Kidney epithelial cell (primary cell): Measurements from ENCODE around the gene PLA2G3. TPM values are rescaled to one million over a fixed set of nuclear protein-coding genes. Genes with fewer than 3 reads are reported as not detected.
A peak's percentile ranks its signal among the peaks of the same experiment; 100 is the strongest.

Experiments
- DNase-seq: peaks from one replicate; pipeline ENCODE4 v3.0.0-alpha.2; 2010; ENCODE audit warnings: low read depth
- H3K27me3 ChIP-seq: 2 replicates; pipeline ENCODE4 v1.6.0; 2011; ENCODE audit warnings: low read length; ENCODE audit not compliant: control insufficient read depth, insufficient read depth
- H3K36me3 ChIP-seq: 2 replicates; pipeline ENCODE4 v1.5.1; 2011; ENCODE audit warnings: low read length; ENCODE audit not compliant: control insufficient read depth, insufficient read depth
- H3K4me3 ChIP-seq: 2 replicates; pipeline ENCODE4 v1.5.1; 2011; ENCODE audit warnings: low read depth, mild to moderate bottlenecking, control low read depth, low read length
- CTCF ChIP-seq: IDR thresholded peaks from 2 replicates; pipeline ENCODE4 v1.5.1; 2011; ENCODE audit warnings: mild to moderate bottlenecking, moderate library complexity, low read length, control low read depth, inconsistent platforms; ENCODE audit not compliant: insufficient read depth, poor library complexity, severe bottlenecking
- total RNA-seq: library from RNA; depleted of rRNA; stranded (reverse); fragments of >200 nt; gene quantifications from 2 replicates; pipeline ENCODE4 v1.2.3, GENCODE V29; 2015

PLA2G3 gene
- total RNA-seq, 1 donor from 2014 or later = 0.46 TPM

- Histone ChIP-seq H3K36me3 (no peaks in the 10 kb centered on the region), H3K4me3 (peak overlapping the region; percentile 40), H3K27me3 (no peaks in the 10 kb centered on the region)
- TF ChIP-seq CTCF = no peak
- DNase-seq = no peak
Observed at GRCh38 chr22:31107894-31108218, 32.5 kb downstream of the PLA2G3 start.

DNA sequence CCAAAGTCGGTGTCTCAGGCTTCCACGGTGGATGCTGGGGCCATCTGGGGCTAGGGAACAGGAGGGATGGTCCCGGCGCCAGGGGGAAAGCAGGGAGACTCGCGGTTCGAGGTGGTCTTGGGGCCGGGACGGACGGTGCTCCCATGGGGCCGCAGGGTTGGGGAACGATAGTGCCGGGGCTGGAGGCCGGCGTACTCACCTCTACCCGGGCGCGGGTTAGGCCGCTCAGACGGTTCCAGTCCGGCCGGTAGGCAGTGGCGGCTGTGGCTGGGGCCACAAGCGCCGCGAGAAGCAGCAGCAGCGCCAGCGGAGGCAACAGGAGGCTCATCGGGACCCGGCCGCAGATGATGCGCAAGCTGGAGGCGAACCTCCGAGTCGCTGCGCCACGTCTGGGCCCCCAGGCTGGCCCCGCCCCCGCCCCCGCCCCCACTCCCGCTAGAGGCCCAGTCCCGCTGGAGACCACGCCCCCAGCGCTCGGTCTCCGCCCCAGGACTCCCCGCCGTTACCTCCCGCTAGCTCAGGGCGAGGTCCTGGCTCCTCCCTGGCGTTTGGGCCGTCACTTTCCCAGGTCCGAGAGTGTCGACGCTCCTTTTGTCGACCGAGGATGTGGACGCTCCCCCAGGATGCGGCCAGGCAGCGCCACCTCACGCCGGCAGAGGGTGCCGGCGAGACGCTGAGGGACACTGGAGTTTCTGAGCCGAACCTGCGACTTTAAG lies 33.0 kb downstream of the PLA2G3 start, which contains the start of gene SELENOM:
Gene SELENOM (minus strand): TSS at position 391 of the 716 bp plus-strand sequence. CDS start 63 bp downstream, at position 328.
- TF ChIP-seq CTCF = peak; percentile 98
- no peaks in the 10 kb centered on the region for H3K27me3 ChIP-seq
- peak within 1 kb of the TSS; percentile 49 for H3K4me3 ChIP-seq
- peak; percentile 82 for DNase-seq
- H3K36me3 ChIP-seq = no peaks in the 10 kb centered on the region

DNA sequence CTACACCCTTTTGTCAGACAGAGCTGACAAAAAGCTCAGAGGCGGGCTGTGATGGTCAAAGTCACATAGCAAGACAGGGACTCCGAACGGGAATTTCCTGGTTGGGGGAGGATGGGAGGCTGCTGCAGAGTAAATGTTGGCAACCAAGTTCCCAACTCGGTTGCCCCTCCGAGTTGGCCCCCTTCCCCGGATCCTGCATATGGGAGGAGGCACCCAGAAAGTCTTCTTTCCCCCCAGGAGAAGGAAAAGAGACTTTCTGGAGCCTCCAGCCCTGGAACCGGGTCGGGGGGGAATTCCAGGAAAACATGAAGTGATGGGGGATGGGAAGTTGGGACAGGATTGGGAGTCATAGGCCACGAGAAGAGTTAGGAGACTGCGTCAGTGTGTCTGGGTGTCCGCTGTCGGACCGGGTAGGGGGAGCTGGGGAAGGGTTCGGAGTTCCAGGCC lies 33.6 kb downstream of the PLA2G3 start:
- DNase-seq = no peak
- no peak for TF ChIP-seq CTCF

DNA sequence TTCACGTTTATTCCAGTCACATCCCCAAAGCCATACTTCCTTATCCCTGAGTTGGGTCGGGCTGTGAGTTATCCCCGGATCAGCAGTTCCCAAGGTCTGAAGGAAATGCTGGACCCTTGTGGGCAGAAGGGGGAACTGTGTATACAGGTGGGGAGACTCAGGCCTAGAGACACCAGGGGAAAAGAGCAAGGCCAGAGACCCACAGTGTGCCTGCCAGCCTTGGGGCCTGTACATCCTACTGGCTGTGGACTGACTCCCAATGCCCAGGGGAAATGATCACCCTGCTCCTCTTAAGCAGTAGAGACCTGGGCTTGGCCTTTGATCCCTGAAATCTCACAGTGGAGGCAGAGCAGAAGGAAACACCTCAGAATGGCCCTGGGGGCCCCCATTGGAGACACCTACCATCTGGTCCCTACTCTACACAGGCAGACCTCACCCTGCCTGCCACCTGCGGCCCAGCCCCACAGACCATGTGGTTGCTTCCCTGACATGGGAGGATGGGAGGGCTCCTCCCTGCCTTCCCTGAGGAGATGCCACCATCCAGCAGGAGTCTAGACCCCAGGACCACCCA lies 34.2 kb downstream of the PLA2G3 start:
- Histone ChIP-seq H3K4me3 (no peak overlapping the region), H3K36me3 (no peaks in the 10 kb centered on the region), H3K27me3 (no peaks in the 10 kb centered on the region)
- TF ChIP-seq CTCF = no peak
- no peak for DNase-seq

More for the DNA sequence above, 33.6 kb downstream of the PLA2G3 start:
- H3K4me3 ChIP-seq = peak overlapping the region; percentile 49
- H3K27me3 ChIP-seq = no peaks in the 10 kb centered on the region
- H3K36me3 ChIP-seq = no peaks in the 10 kb centered on the region

DNA sequence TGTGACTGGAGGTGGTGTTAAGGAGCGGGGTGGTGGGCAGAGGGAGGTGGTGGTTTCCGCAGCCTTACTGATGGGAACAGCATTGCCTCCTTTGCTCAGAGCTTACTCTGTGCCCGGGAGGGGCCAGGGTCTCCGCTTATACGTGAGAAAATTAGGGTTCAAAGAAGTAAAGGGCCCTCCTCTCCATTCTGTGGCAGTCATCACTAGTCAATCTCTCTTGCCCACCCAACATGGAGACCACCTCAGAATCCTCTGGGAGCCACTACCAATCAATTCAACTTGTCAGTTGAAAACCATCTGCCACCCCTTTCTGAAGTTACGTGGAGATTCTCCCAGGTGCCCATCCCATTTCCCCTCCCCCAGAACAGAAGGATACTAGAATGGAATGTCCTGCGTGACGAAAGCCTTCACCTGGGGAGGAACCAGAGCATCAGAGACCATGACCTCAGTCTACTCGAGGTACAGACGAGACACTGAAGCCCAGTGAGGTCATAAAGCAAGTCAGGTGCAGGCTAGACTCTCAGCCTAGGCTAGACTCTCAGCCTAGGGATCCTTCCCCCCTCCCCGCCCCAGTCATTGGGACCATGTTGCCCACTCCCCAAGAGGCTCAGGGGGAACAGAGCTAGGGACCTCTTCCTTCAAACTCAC lies 34.9 kb downstream of the PLA2G3 start:
- DNase-seq = no peak
- H3K36me3 ChIP-seq = no peaks in the 10 kb centered on the region
- no peak overlapping the region for H3K4me3 ChIP-seq
- no peak for TF ChIP-seq CTCF
- no peaks in the 10 kb centered on the region for H3K27me3 ChIP-seq

DNA sequence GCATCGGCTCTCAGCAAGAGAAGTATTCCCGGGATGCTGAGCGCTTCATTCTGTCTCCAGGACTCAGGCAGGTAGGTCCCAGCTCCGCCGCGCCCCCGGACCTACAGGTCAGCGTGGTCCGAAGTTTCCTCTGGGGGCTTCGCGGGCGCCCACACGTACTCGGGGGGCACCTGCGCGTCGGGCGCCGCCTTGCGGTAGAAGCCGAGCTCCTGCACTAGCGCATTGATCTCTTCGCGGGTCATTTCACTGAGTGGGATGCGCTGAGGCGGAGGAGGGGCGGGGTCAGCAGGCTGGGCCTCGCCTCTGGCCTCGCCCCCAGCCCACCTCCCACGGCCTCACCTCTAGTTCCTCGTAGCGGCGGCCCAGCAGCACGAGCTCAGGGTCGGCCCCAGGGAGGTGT lies 35.4 kb downstream of the PLA2G3 start:
- Histone ChIP-seq H3K36me3 (no peaks in the 10 kb centered on the region), H3K27me3 (no peaks in the 10 kb centered on the region), H3K4me3 (no peak overlapping the region)
- DNase-seq = no peak
- peak; percentile 54 for TF ChIP-seq CTCF
